Measurements from ENCODE around the gene PAWR.
A peak's percentile ranks its signal among the peaks of the same experiment; 100 is the strongest.

Gene PAWR

DNA sequence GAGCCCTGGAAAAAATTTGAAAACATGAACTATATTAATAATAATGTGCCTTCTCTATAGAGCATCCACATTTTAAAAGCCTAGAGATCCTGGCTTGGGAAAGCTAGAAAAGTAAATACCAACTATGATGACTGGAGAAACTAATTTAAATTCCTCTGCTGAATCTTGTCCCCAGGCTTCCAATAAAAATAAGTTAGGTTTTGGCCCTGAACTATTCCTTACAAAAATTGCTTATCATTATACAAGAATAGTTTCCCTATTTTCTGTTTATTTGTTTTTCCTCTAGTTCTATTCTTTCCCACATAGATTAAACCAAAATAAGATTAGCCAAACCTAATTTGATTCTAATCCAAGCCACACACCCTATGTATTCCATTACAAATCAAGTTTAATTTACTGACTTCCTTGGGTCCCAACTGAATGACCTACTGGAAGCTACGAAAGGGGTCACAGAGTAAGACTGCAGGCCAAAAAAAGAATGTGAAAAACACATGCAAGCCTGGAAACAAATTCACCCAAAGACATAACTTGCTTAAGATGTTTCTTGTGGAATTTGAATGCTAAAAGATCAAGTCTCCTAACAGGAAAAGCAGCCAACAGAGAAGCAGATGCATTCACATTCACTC, 133.0 kb downstream of the PAWR start:
- Histone ChIP-seq H3K4me3 (ENCODE audit: low read depth, low read length) (no peak overlapping the region), H3K36me3 (no peaks in the 10 kb centered on the region), H3K9me3 (ENCODE audit: severe bottlenecking) (no peaks in the 10 kb centered on the region), H3K27ac (no peak overlapping the region), H3K27me3 (ENCODE audit: insufficient read depth, low read depth, severe bottlenecking) (no peaks in the 10 kb centered on the region)
- DNase-seq, result no peak
- TF ChIP-seq, protein P1, sequence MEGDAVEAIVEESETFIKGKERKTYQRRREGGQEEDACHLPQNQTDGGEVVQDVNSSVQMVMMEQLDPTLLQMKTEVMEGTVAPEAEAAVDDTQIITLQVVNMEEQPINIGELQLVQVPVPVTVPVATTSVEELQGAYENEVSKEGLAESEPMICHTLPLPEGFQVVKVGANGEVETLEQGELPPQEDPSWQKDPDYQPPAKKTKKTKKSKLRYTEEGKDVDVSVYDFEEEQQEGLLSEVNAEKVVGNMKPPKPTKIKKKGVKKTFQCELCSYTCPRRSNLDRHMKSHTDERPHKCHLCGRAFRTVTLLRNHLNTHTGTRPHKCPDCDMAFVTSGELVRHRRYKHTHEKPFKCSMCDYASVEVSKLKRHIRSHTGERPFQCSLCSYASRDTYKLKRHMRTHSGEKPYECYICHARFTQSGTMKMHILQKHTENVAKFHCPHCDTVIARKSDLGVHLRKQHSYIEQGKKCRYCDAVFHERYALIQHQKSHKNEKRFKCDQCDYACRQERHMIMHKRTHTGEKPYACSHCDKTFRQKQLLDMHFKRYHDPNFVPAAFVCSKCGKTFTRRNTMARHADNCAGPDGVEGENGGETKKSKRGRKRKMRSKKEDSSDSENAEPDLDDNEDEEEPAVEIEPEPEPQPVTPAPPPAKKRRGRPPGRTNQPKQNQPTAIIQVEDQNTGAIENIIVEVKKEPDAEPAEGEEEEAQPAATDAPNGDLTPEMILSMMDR (IDR thresholded peaks at IDR 0.05; ENCODE audit: low read depth, low read length), result no peak

DNA sequence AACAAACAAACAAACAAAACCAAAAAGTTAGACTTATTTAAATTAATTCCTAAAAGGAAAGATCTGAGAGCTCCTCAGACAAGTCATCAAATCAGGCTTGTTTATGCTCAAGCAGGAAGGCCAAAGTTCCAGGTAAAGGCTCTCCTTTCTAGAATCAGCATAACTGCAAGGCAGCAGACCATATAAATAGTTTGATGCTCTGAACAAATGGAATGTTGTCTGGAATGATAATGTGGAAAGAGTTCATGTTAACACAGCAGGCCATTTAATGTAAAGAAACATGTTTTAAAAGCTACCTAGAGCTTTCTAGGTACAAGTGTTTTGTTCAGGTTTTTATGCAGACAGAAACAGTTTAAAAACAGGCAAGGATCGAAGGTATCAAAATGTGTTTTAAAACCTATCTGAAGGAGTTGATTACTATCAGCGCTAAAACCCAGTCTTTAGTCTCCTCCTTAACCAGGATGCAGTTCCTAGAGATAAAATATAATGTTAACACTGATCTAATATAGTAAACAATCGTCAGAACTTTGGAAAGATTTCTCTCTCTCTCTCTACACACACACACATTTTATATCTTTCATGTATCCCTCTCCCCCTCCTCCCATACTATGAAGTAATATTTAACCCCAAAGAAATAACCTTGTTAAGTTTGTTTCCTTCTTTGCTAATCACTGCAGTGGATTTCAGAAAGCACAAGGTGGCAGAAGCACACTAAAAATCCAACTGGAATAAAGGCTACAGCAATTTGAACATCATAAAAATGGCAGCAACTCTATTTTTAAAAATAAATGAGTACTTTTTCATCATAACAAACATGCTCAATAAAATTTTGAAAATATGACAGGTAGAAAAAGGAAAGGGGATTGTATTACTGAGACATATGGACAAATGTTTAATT, 135.5 kb downstream of the PAWR start:
- Histone ChIP-seq H3K27ac (no peak overlapping the region), H3K27me3 (ENCODE audit: insufficient read depth, low read depth, severe bottlenecking) (no peaks in the 10 kb centered on the region), H3K4me3 (ENCODE audit: low read depth, low read length) (no peak overlapping the region), H3K36me3 (no peaks in the 10 kb centered on the region), H3K9me3 (ENCODE audit: severe bottlenecking) (no peaks in the 10 kb centered on the region)
- TF ChIP-seq, protein P1 (IDR thresholded peaks at IDR 0.05; ENCODE audit: low read depth, low read length), result peak; percentile 35
- DNase-seq, result no peak

DNA sequence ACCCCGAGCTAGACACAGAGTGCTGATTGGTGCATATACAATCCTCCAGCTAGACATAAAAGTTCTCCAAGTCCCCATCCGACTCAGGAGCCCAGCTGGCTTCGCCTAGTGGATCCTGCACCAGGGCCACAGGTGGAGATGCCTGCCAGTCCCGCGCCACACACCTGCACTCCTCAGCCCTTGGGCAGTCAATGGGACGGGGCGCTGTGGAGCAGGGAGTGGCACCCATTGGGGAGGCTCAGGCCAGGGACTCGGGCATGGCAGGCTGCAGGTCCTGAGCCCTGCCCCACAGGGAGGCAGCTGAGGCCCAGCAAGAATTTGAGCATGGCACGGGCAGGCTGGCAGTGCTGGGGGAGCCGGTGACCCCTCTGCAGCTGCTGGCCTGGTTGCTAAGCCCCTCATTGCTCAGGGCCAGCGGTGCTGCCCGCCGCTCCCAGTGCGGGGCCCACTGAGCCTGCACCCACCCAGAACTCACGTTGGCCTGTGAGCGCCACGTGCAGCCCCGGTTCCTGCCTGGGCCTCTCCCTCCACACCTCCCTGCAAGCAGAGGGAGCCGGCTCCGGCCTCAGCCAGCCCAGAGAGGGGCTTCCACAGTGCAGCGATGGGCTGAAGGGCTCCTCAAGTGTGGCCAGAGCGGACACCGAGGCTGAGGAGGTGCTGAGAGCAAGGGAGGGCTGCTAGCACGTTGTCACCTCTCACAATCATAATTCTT, 136.7 kb downstream of the PAWR start:
- DNase-seq, result no peak
- Histone ChIP-seq H3K4me3 (ENCODE audit: low read depth, low read length) (no peak overlapping the region), H3K27ac (no peak overlapping the region), H3K36me3 (no peaks in the 10 kb centered on the region), H3K27me3 (ENCODE audit: insufficient read depth, low read depth, severe bottlenecking) (no peaks in the 10 kb centered on the region), H3K9me3 (ENCODE audit: severe bottlenecking) (no peaks in the 10 kb centered on the region)
- TF ChIP-seq, protein P1 (IDR thresholded peaks at IDR 0.05; ENCODE audit: low read depth, low read length), result no peak

DNA sequence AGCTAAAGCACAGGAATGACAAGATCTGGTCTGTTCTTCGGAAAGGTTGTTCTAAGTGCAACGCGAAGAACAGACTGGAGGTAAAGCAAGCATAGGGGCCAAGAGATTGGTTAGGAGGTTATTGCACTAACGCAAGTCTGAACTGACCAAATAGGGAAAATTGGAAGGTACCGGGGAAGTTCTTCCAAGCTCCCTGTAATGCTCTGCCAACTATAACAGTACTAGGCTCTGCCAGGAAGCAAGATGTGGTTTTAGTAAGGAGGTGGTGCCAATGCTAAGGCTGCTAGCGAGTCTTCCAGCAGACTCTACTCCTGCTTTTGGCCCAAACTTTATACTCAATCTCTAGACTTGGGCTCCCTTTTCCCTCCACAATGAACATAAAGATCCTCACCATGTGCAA, 138.6 kb downstream of the PAWR start:
- no peak for DNase-seq
- no peaks in the 10 kb centered on the region for H3K9me3 ChIP-seq (ENCODE audit: severe bottlenecking)

DNA sequence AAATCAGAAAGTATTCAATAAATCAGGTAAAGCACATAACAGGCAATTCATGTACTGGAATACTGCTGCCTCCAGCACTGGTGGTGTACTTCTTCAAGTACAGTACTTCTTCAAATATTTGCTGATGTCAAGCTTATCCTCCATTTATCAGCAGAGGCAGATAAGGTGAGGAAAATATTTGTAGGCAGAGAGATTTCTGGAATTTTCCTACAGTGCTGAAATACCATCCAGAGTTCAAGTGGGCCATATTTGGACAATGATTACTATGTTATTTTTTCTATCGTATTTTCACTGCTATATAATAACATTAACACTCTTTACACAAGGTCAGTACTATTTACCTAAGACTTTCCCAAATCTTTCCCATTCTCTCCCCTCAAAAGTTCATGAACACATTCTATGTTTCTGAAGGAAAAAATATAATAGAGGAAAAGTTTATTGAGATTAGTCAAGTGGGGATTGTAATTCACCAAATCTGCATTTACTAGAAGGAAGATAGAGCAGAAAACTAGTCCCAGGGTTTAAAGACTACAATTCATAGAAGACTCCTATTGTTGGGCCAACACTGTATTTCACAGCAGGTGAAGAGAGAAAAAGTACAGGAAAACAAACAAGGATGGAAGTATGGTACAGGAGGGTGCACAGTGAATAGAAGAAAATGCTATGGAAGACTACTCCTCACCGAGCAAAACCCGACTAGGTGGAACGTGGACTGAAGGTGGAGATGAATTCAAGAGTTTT, 141.1 kb downstream of the PAWR start:
- no peak overlapping the region for H3K4me3 ChIP-seq (ENCODE audit: low read depth, low read length)
- TF ChIP-seq, protein P1 (IDR thresholded peaks at IDR 0.05; ENCODE audit: low read depth, low read length), result no peak
- no peak for DNase-seq

More for the DNA sequence above, 138.6 kb downstream of the PAWR start:
- Histone ChIP-seq H3K27me3 (ENCODE audit: insufficient read depth, low read depth, severe bottlenecking) (no peaks in the 10 kb centered on the region), H3K36me3 (no peaks in the 10 kb centered on the region), H3K4me3 (ENCODE audit: low read depth, low read length) (no peak overlapping the region), H3K27ac (no peak overlapping the region)
- TF ChIP-seq, protein P1 (IDR thresholded peaks at IDR 0.05; ENCODE audit: low read depth, low read length), result no peak

More for the DNA sequence above, 141.1 kb downstream of the PAWR start:
- Histone ChIP-seq H3K27ac (no peak overlapping the region), H3K27me3 (ENCODE audit: insufficient read depth, low read depth, severe bottlenecking) (no peaks in the 10 kb centered on the region), H3K36me3 (no peaks in the 10 kb centered on the region), H3K9me3 (ENCODE audit: severe bottlenecking) (no peaks in the 10 kb centered on the region)
